ENCODE results near the gene CHODL.

GRCh38 chr21:18244671-18245463 lies at the start of gene CHODL:
- no peak for TF ChIP-seq POLR2AphosphoS5 (IDR thresholded peaks at IDR 0.05; ENCODE audit: low read depth, low read length)
- TF ChIP-seq TAF1 (IDR thresholded peaks at IDR 0.05; ENCODE audit: borderline replicate concordance, low read depth, low read length) = no peak
